GM19438 (cell line): Measurements from ENCODE around the gene ZBTB20.
A peak's percentile ranks its signal among the peaks of the same experiment; 100 is the strongest.

Experiments
- ATAC-seq: cut with Tn5 transposase; IDR thresholded peaks from one replicate; pipeline ENCODE4 v1.9.1; 2021; ENCODE audit warnings: low read depth; ENCODE audit not compliant: unreplicated experiment

ZBTB20 gene

DNA sequence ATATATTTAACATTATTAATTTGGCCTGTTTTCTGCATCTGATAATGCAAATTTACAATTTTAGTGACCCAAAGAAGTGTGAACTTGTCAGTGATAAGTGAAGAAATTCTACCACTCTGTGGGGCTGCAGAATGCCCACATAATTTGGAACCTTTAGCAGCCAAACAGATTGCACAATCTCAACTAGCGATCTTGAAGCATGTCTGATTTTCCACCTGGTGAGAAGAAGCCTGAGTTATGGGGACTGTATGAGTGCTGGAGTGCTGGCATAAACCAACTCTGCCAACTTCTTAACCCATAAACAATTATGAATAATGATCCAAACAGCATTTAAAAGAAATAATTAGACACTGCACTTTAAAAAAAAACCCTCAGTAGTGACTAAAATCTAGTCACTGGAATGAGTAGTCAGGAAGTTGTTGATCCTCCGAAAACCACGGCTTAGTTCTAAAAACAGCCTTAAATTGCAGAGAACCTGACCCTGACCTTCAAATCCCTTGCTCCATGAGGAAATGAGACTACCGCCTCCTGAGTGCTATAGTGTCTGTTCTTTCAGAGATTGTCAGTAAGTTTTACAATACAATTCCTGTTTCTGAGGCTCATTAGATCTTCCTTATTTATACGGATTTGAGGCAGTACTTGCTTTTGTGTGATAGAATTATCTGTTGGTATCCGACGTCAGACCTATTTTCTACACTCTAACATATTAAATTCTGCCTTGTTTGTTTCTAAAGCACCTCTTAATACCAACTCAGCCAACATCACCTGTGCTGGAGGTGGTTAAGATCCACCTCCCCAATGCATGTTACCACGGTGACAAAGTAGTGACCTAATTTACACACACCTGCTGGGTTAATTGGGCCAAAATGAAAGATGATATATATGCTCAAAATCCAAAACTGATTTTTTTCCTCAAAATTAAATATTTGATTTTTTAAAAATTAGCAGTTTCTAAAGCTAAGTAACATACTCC, 267.7 kb downstream of the ZBTB20 start:
- ATAC-seq: peak; percentile 72

DNA sequence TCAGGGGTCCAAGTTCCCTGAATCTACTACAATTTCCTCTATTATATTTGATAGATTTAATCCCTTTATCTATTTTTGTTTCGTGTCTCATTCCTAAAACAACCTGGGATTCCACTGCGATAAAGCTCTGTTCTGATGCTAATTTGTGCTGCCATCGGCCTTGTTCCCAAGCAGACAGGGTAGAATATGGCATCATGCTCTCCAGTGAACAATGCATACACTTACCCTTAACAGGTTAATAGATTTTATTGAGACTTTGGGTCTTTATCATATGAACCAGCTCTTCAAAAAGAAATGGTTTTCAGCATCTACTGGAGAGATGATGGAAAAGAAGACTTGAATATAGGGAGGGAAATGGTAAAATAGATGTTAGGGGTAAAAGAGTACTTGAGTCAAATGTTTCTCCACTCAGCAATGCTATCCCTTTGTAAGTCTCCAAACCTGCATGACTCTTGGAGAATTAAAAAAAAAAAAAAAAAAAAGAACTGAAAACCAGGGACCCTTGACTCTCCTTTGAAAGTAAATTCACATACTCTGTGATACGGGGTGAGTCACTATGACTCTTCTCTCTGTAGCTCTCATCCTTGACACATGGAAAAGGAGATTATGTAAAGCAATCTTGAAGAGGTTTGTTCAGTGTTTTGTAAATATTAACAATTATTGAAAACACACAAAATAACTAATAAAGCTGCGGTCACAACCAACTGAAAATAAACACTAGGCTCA, 268.8 kb downstream of the ZBTB20 start:
- ATAC-seq: no peak

DNA sequence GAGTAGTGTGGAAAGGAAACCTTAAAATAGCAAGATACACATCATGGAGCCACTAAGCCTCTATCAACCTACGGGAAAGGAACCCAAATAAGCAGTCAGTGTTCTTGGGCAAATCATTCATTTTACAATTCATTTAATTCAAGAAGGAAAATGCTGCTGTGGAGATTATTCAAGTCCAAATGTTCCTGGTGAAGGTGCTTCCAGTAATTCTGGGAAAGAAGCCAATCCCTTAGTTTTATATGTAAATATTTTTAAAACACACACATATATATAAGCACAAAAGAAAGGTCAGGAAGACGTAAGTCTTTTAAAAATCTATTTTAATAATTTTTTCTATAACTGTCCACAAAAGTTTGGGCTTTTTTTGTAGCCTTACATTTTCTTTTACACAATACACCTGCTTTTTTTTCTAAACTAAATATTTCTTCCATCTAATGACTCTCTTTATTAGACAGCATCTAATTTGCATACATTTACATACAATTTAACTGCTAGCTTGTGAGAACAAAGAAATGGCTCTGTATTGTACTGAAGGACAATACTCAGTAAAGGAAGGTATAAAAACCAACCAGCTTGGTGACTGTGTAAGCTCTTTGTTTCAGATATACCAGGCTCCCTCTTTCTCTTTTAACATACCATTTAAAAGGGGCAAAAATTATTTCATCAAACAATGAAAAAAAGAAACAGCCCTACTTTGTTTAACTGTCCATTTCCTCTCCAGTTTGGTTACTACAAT, 269.5 kb downstream of the ZBTB20 start:
- ATAC-seq: no peak

DNA sequence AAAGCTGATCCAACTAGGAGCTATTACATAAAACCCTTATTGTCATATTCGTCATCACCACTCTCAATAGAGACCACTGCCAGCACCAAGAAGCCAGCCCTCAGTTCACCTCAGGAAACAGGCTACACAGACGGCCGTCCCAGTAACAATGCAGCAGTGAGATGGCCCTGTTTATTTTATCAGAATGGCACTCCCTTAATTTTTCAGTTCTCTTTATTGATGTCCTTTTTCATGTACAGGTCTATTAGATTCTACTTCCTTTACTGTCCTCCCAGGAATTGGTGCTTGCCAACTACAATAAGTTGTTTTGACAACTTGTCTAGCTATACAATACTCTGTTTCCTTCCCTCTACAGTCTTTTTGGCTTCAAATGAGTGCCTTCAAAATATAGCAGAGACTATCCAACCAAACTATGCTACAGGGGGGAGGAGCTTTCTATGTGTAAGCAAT, 272.5 kb downstream of the ZBTB20 start:
- ATAC-seq: no peak

DNA sequence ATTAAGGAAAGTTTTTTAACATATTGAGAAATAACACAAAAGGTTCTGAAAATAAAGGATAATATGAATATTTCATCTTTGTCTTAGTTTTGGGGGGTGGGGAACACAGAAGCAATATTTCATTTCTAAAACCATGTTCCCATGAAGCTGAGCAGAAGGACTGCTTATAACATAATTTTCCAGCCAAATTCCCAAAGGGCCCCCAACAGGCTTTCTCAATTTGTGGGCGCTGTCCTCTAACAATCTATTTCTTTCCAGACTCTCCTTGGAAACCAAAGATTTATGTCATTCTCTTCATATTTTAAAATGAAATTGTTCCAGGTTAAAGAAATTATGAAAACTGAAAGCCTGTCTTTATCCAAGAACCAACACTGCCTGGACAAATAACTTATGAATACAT, 273.5 kb downstream of the ZBTB20 start:
- ATAC-seq: no peak

DNA sequence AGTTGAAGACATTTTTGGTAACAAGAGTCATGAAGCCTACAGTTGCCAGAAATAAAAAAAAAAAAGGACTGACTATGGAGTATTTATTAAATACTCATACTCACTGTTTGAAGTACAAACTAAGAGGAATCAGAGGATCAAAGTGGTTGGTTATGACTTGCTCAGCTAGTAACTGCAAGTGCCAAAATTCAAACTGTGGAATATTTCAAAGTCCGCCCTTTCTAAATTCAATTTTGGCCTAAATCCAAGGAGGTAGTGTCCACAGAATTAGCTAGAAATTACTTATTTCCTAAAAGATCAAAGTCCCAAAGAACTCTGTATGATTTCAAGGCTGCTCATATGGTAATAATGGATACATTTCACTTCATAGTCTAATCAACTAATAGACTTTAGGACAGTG, 274.5 kb downstream of the ZBTB20 start:
- no peak for ATAC-seq

DNA sequence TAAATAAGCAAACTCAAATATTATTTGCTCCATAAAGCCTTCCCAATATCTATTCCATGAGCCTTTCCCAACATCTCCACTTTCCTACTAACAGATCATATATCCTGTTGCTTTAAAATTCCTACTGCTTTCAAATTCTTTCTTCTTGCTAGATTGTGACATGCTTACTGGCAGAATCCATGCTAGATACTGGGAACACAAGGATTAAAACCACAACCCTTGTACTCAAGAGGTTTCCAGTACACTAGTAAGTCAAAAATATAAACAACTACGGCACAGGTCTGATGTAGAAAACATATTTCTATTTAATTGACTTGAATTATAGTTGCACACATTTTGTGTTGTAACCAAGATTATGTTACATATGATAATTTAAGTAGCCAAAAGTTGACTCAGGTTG, 275.0 kb downstream of the ZBTB20 start:
- no peak for ATAC-seq

DNA sequence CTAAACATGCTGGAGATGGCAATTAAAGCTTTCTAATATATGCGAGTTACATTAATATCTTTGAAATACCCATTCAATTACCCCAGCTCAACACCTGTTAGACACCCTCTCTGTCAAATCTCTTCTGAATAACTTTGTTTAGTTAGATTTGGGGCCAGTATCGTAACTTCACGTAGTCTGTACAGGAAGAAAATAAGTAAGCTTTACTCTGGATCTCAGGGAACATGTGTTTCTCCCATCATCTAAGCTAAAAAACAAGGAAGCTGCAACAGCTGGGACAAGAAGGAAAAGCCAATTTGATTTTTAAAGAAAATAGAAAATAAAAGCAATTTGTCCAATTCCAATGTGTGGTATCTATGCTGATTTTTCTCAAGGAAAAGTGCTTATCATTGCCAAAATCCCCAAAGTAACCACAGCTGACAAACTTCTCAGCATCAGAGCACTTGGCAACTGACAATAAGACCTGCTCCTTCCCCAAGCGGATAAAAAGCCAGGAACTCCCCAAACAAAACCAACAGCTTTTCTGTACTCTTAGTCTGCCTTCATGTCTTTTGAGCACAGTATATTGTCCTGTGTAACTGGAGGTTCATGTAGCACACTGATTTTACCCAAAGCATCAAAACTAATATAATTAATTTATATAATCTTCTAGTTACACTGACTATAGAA, 279.1 kb downstream of the ZBTB20 start:
- ATAC-seq: no peak

DNA sequence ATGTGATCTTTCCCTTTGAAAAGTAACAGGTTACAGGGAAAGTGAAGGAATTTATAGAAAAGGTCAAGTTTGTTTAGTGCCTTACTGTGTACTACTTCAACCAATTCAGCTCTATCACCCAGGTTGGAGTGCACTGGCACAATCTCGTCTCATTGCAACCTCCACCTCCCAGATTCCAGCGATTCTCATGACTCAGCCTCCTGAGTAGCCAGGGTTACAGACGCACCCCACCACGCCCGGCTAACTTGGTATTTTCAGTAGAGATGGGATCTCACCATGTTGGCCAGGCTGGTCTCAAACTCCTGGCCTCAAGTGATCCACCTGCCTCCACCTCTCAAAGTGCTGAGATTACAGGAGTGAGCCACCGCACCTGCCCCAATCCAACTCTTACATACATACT, 279.7 kb downstream of the ZBTB20 start:
- no peak for ATAC-seq

DNA sequence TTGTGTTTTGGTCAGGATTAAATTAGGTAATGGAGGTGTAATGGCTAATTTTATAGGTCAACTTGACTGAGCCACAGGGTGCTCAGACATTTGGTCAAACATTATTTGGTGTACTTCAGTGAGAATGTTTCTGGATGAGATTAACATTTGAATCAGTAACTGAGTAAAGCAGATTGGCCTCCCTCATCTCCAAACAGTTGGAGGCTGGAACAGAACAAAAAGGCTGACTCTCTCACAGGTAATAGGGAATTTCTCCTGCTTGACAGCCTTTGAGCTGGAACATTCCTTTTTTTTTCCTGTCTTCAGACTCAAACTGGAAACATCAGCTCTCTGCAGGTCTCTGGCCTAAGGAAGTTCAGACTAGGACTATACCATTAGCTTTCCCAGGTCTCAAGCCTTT, 280.7 kb downstream of the ZBTB20 start:
- no peak for ATAC-seq

DNA sequence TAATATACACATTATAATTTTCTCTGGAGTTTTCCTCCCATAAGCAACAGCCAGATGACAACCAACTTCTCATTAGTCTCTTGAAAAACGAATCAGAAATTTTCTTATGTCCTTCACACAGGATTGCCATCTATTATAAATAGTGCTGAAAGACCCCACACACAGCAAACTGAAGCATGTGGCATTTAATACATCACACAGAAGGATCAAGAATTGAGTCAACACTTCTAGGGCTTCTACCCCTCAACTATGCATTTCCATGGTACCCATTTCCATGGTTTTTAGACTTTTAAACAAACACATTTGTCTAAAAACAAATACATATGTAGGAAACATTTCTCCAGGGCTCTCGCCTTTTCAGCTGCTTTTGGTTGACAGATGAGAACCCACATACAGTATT, 282.1 kb downstream of the ZBTB20 start:
- no peak for ATAC-seq

DNA sequence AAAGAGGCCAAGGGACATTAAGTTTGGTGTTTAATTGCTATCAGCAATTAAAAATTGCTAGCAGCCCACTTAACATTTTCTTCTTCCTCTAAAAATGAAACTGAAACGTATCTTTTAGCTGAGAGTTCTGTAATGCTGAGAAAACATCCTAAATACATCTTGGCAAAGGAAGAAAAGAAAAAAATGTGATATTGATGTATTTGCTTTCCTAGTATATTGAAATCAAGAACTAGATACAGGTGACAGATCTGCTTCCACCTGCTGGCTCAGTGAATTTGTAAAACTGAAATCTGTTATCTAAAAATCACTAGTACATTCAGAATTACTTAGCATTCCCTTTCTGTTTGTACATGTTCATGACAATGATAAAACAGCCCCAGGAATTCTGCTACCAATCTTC, 283.2 kb downstream of the ZBTB20 start:
- no peak for ATAC-seq

DNA sequence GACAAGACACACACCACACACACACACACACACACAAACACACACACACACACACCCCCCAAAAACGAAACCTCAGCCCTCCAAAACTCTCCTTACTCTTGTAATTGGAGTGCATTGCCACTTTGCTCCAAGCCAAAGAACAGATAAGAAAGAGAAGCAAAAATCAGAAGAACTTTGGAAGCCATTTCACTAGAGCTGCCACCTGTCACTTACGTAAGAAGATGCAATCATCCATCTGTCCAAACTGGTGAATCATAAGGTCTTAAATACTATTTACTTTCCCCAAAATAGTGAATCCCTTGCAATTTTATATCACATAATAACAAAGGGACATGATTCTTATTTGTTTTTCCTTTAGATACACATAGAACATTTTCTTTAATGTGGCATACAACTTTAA, 285.4 kb downstream of the ZBTB20 start:
- no peak for ATAC-seq

DNA sequence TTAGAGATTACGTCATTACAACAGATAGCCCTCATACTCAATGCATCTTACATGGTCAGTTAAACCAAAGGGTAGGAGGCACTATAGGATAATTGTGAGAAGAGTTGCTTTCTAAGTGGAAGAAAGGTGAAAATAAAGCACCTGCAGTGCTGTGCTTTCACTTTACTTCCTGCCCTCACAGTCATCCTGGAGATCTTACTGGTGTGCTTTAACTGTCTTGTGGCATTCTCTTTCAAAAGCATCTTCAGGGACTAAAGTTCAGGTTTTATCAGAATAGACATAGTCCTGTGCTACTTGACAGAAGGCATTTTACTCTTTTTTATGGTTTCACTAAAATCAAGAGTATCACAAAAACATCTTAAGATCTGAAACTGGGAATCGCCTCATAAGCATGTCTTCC, 286.6 kb downstream of the ZBTB20 start:
- no peak for ATAC-seq

DNA sequence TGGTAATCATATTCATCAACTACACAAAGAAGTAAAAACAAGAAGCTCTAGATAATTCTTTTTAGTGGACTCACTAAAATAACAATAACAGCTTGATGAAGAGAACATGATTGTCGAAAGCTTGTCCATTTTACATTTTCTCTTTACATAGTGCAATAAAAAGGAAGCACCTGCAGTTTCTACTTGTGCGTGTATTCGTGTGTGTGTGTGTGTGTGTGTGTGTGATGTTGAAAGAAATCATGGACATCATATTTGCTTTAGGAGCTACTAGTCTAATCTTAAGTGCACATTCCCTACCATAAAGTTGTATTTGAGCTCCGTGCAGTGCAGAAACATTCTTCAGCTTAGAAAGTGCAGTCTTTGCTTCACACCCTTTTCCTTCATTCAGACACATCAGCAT, 288.8 kb downstream of the ZBTB20 start:
- ATAC-seq: no peak

DNA sequence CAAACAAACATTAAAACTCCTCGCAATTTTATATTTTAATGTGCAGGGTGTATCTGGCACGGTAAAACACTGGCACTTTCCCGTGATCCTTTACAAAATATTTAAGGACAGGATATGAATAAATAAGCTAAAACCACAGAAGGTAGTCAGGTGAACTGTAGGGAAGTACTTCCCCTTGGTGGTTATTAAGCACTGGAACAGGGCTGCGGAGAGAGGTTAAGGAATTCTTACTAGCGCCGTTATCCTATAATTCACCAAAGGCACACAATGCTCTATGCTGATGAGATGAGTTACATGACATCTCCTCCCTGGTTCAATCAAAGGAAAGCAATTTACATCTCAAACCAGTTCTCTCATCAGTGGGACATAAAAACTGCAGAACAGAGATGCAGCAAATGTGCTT, 289.8 kb downstream of the ZBTB20 start:
- ATAC-seq: no peak

DNA sequence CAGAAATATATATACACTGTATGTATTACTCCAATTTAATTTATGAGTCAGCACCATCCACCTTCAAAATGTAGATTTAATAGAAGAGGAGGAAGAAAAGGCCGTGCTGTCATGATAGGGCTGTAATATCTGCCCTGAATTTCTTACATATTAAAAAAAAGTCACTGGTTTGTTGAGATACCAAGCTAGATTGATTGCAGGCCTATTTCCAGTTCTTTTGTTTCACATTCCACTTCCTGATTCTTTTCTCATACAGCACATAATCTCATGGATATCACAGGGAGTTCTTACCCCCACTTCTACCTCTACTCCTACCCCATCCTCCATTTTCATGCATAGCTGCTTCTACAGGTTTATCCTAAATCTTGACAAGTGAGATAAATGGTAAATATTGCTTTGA, 290.3 kb downstream of the ZBTB20 start:
- ATAC-seq: no peak

DNA sequence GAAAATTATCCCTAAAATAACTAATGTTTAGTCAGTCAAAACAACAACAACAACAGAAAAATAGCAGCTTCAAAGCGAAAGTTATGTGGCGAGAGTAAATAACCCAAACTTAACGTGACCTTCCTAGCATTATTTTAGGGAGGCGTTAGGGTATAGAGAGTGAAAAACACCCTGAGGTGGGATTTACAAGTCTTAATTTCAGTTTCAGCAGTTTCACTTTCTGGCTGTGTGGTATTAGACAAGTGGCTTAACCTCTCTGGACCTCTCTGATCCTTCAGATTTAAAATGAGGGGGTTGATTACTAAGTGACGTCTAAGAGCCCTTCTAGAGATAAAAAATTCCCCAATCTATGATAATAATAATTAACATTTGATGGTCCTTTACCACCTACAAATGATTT, 291.2 kb downstream of the ZBTB20 start:
- ATAC-seq: no peak

DNA sequence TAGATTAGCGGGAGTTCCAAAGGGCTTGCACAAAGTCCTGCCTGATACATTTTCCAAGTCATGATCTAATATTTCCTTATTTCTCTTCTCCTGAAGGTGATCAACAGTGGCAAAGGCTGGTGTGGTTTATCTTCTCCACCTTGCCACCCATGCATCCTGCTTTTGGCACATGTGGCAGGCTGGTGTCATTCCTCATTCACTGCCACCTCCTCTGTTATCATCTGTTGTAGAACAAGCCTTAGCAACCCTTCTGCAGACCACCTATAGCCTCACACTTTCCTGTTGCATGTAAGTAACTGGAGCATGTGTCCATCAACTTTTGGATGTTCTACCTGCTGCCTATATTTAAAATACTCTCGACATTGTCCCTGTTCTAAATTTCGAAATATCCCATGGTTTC, 294.1 kb downstream of the ZBTB20 start:
- no peak for ATAC-seq

DNA sequence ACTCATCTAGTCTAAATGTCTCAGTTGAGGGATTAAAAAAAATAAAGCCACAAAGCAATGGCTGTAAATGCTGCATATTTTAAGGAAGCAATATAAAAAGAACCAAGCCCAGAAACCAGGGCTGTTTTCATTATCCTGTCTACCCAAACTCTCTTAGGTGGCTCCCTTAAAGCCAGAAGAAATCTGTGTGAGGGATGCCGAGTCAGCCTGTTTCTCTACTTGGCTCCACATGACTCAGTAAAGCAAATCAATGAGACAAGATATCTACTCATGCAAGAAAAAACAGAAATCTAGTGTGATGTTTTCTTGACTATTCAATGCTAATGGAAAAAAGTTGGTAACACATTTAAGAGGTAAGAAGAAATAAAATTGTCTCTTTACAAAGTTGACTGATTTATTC, 296.2 kb downstream of the ZBTB20 start:
- no peak for ATAC-seq
